Measurements from ENCODE around the gene NEK1. TPM values are rescaled to one million over a fixed set of nuclear protein-coding genes. Genes with fewer than 3 reads are reported as not detected.

Gene NEK1
- total RNA-seq, 1 experiment from 2014 or later: 4.5 TPM

- DNase-seq (ENCODE audit: low spot score): no peak
These were observed 242.7 kb downstream of the NEK1 start for GRCh38 chr4:169369634-169370033.

DNA sequence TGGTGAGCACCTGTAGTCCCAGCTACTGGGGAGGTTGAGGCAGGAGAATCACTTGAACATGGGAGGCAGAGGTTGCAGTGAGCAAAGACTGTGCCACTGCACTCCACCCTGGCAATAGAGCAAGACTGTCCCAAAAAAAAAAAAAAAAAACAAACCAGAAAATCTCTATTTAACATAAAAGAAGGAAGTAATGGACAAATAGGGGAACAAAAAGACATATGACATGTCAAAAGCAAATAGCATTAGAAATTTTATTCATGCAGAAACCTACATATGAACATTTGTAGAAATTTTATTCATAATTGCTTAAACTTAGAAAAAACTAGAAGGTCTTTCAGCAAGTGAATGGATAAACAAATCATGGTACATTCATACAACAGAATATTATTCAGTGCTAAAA lies 244.6 kb downstream of the NEK1 start:
- DNase-seq (ENCODE audit: low spot score): no peak

GRCh38 chr4:169366821-169367220 lies 245.6 kb downstream of the NEK1 start:
- DNase-seq (ENCODE audit: low spot score): no peak

- no peak for DNase-seq (ENCODE audit: low spot score)
These were observed 249.8 kb downstream of the NEK1 start for GRCh38 chr4:169362607-169363006.

- DNase-seq (ENCODE audit: low spot score): no peak
These were observed 250.6 kb downstream of the NEK1 start for GRCh38 chr4:169361756-169362155.

DNA sequence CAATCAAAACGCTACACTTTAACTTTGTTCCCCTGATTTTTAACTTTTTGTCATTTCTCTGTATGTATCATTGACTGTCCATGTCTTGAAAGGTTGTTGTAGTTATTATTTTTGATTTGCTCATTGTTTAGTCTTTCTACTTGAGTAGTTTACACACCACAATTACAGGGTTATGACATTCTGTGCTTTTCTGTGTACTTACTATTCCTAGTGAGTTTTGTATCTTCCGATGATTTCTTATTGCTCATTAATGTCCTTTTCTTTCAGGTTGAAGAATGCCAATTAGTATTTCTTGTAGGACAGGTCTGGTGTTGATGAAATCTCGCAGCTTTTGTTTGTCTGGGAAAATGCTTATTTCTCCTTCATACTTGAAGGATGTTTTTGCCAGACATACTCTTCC lies 252.4 kb downstream of the NEK1 start:
- no peak for DNase-seq (ENCODE audit: low spot score)

GRCh38 chr4:169352360-169352759 lies 260.0 kb downstream of the NEK1 start:
- DNase-seq (ENCODE audit: low spot score): no peak

DNA sequence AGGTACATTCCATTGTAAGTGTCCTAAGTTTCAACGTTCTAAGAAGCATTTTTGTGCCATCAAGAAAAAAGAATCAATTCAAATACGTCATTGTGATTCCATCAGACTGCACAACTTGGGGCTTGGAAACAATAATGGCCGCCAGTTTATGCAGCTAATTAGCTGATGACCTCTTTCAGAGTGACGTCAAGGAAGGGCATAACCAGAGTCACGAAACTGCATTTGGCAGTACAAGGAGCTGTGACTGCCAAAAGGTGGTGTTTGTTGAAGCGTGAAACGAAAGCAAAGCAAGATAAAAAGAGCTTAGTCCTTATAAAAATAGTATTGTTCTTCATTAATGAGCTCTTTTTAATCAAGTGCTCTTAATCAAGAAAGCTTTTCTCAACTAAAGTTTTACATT lies 260.5 kb downstream of the NEK1 start:
- no peak for DNase-seq (ENCODE audit: low spot score)

DNA sequence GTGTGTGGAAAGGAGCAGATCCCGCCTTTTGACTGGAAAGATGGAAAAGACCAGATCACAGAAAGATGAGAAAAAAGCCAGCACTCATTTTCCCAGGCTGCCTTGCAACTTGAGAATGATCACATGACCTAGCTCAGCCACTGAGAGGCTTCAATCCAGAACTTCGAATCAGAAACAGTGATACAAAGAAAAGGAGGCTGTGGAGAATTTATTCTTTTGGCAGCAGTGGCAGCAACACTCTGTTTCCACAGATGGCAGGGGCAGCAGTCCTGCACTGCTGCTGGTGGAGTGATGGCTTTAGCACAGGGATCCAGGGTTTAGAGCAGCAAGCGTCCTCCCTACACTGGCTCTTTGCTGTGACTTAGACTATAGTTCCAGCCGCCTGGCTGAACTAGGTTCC lies 263.8 kb downstream of the NEK1 start:
- DNase-seq (ENCODE audit: low spot score): no peak

DNA sequence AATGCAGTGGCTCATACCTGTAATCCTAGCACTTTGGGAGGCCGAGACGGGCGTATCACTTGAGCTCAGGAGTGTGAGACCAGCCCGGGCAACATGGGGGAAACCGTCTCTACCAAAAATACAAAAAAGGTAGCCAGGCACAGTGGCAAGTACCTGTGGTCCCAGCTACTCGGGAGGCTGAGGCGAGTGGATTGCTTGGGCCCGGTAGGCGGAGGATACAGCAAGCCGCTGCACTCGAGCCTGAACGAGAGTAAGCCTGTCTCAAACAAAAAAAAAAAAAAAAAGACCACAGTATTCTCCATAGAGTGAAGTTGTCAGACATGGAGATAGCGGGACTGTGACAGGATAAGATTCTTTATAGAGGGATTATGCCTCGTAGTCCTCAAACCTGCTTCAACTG lies 265.5 kb downstream of the NEK1 start:
- DNase-seq (ENCODE audit: low spot score): no peak

- DNase-seq (ENCODE audit: low spot score): peak; percentile 19
These were observed 267.1 kb downstream of the NEK1 start for GRCh38 chr4:169345316-169345721.

Other genes starting within 250 kb of the NEK1 start
- 22.2 and 23.8 TPM in 2 replicates for gene CLCN3, start 8.0 kb upstream of the NEK1 start, total RNA-seq (2014; rRNA removed; shearing (Covaris generic))
- 55.7 and 69.1 TPM in 2 replicates for gene HPF1, start 145.4 kb upstream of the NEK1 start, total RNA-seq (2014; rRNA removed; shearing (Covaris generic))